Central memory CD8-positive, alpha-beta T cell (primary cell): ENCODE results near the gene RNF121.
A peak's percentile ranks its signal among the peaks of the same experiment; 100 is the strongest.
"Not testable (repeated sequence)": the region's sequence is repeated elsewhere in the genome, so short reads cannot be mapped to it uniquely, and the experiment has no call there.

Experiments
- ATAC-seq: fragments of 150-1000 bp; cut with Tn5 transposase; replicated peaks from 2 replicates; pipeline ENCODE4 v1.10.0; 2022; ENCODE audit warnings: mild to moderate bottlenecking, moderate FRiP score, moderate number of reproducible peaks; ENCODE audit not compliant: poor library complexity, severe bottlenecking; ENCODE audit errors: extremely low read depth
- DNase-seq, 2 donors: peaks; one replicate each; pipeline ENCODE4 v3.0.0; 2021; ENCODE audit warnings: low spot score in 2 of 2
- H3K27ac Mint-ChIP-seq: one replicate; pipeline ENCODE4 v1.8.0; 2022; ENCODE audit warnings: low read depth, mild to moderate bottlenecking, moderate library complexity, mixed read lengths
- H3K27me3 Mint-ChIP-seq: one replicate; pipeline ENCODE4 v1.8.0; 2022; ENCODE audit warnings: mixed read lengths
- H3K36me3 Mint-ChIP-seq: one replicate; pipeline ENCODE4 v1.8.0; 2022; ENCODE audit warnings: mild to moderate bottlenecking, moderate library complexity, mixed read lengths; ENCODE audit not compliant: insufficient read depth
- H3K4me1 Mint-ChIP-seq: one replicate; pipeline ENCODE4 v1.8.0; 2022; ENCODE audit warnings: mixed read lengths
- H3K4me3 Mint-ChIP-seq: one replicate; pipeline ENCODE4 v1.8.0; 2022; ENCODE audit warnings: mild to moderate bottlenecking, moderate library complexity, mixed read lengths
- H3K9me3 Mint-ChIP-seq: one replicate; pipeline ENCODE4 v1.8.0; 2022; ENCODE audit warnings: mixed read lengths

RNF121 gene

GRCh38 chr11:71928737-71929443 is at the start of gene RNF121:
RNF121 (plus strand) TSS chr11:71929046; CDS start chr11:71929062, 16 bp downstream.
- H3K4me3 Mint-ChIP-seq, result peak within 1 kb of the TSS; percentile 91
- peaks cover 54% of the 10 kb centered on the region for H3K4me1 Mint-ChIP-seq
- ATAC-seq (peak; percentile 85), DNase-seq (peak; percentile 95 to 96)
- H3K9me3 Mint-ChIP-seq, result no peaks in the 10 kb centered on the region
- H3K27ac Mint-ChIP-seq, result peak within 1 kb of the TSS; percentile 95
- H3K27me3 Mint-ChIP-seq, result no peaks in the 10 kb centered on the region
- peaks cover 20% of the 10 kb centered on the region for H3K36me3 Mint-ChIP-seq

- not testable (repeated sequence) for ATAC-seq, H3K27ac Mint-ChIP-seq, H3K4me1 Mint-ChIP-seq, H3K27me3 Mint-ChIP-seq, H3K36me3 Mint-ChIP-seq, DNase-seq, H3K4me3 Mint-ChIP-seq, H3K9me3 Mint-ChIP-seq
Measured at GRCh38 chr11:71885806-71886205, 43.0 kb upstream of the RNF121 start.

DNA sequence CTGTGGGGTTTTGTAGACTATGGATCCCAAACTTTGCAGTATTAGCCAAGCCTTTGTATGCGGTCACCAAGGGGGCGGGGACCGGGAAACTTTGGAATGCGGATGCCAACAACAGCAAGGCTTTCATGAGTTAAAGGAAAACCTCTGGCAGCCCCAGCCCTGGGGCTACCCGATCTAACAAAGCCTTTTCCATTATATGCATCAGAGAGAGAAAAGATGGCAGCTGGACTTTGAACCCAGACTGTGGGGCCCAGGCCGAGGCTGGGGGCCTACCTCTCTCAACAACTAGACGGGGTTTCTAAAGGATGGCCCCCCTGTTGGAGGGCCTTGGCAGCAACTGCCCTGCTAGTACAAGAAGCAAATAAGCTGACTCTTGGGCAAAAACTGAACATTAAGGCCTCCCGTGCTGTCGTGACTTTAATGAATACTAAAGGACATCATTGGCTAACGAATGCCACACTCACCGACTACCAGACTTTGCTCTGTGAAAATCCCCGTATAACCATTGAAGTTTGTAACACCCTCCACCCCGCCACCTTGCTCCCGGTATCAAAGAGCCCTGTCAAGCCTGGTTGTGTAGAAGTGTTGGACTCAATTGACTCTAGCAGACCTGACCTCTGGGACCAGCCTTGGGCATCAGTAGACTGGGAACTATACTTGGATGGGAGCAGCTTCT is 40.4 kb upstream of the RNF121 start:
- H3K27ac Mint-ChIP-seq, H3K4me3 Mint-ChIP-seq, H3K36me3 Mint-ChIP-seq, H3K9me3 Mint-ChIP-seq, H3K4me1 Mint-ChIP-seq, DNase-seq, H3K27me3 Mint-ChIP-seq, ATAC-seq: not testable (repeated sequence)

DNA sequence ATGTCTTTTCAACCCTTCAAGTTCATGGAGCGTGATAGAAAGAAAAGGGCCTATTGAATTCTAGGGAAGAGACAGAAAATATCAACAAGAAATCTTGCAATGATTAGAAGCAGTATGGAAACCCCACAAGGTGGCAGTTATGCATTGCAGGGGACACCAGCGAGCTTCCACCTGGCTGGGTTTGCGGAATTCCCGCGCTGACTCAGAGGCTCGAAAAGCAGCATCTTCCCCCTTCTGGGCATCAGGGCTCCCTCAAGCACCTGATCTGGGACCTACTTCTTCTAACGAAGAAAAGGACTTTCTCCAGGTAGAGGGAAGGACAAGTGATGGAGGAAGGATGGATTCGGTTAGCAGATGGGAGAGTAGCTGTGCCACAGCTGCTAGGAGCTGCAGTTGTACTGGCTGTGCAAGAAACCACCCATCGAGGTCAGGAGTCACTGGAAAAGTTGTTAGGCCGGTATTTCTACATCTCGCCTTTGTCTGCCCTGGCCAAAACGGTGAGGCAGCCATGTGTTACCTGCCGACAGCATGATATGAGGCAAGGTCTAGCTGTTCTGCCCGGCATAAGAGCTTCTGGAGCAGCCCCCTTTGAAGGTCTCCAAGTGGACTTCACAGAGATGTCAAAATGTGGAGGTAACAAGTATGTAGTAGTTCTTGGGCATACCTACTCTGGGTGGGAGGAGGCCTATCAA is 39.5 kb upstream of the RNF121 start:
- H3K27ac Mint-ChIP-seq, H3K36me3 Mint-ChIP-seq, H3K9me3 Mint-ChIP-seq, H3K4me3 Mint-ChIP-seq, H3K27me3 Mint-ChIP-seq, H3K4me1 Mint-ChIP-seq, ATAC-seq, DNase-seq: not testable (repeated sequence)

DNA sequence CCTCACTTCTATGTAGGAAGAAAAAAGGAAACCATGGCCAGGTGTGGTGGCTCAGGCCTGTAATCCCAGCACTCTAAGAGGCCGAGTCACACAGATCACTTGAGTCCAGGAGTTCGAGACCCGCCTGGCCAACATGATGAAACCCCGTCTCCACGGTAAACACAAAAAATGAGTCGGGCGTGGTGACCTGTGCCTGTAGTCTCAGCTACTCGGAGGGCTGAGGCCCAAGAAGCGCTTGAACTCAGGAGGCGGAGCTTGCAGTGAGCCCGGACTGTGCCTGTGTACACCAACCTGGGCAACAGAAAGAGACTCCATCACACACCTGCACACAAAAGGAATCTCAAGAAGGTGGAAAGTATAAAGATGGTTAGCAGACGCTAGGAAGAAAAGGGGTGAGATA is 32.9 kb upstream of the RNF121 start:
- no peaks in the 10 kb centered on the region for H3K9me3 Mint-ChIP-seq

DNA sequence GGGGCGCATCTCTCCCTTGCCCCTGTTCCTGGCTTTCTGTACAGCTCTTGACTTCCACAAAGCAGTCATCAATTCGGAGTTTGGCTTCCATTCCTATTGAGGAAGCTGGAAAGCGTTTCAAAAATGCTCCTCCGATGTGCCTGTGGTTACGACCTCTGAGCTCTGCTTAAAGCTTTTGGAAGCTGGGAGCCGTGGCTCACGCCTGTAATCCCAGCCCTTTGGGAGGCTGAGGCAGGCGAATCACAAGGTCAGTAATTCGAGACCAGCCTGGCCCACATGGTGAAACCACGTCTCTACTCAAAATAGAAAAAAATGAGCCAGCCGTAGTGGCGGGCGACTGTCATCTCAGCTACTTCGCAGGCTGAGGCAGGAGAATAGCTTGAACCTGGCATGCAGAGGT is 27.7 kb upstream of the RNF121 start:
- H3K9me3 Mint-ChIP-seq, H3K27ac Mint-ChIP-seq, H3K4me1 Mint-ChIP-seq, H3K27me3 Mint-ChIP-seq, DNase-seq, H3K4me3 Mint-ChIP-seq, ATAC-seq, H3K36me3 Mint-ChIP-seq: not testable (repeated sequence)

More for the DNA sequence above, 32.9 kb upstream of the RNF121 start:
- Mint-ChIP-seq H3K36me3 (peaks cover 5% of the 10 kb centered on the region), H3K27ac (no peak overlapping the region), H3K4me1 (no peaks in the 10 kb centered on the region), H3K27me3 (no peaks in the 10 kb centered on the region), H3K4me3 (no peak overlapping the region)
- DNase-seq (no peak), ATAC-seq (no peak)

- no peak for DNase-seq
- ATAC-seq, result no peak
- no peak overlapping the region for H3K27ac Mint-ChIP-seq
- peaks cover 4% of the 10 kb centered on the region for H3K36me3 Mint-ChIP-seq
- H3K4me1 Mint-ChIP-seq, result no peaks in the 10 kb centered on the region
- no peaks in the 10 kb centered on the region for H3K9me3 Mint-ChIP-seq
- no peak overlapping the region for H3K4me3 Mint-ChIP-seq
- H3K27me3 Mint-ChIP-seq, result no peaks in the 10 kb centered on the region
Measured at GRCh38 chr11:71908218-71908617, 20.6 kb upstream of the RNF121 start.

DNA sequence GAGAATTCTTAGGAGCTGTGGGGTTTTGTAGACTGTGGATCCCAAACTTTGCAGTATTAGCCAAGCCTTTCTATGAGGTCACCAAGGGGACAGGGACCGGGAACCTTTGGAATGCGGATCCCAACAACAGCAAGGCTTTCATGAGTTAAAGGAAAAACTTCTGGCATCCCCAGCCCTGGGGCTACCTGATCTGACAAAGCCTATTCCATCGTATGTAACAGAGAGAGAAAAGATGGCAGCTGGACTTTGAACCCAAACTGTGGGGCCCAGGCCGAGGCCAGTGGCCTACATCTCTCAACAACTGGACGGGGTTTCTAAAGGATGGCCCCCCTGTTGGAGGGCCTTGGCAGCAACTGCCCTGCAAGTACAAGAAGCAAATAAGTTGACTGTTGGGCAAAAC is 18.1 kb upstream of the RNF121 start:
- not testable (repeated sequence) for H3K4me1 Mint-ChIP-seq, H3K4me3 Mint-ChIP-seq, DNase-seq, H3K27me3 Mint-ChIP-seq, H3K27ac Mint-ChIP-seq, ATAC-seq, H3K9me3 Mint-ChIP-seq
- H3K36me3 Mint-ChIP-seq, result peaks cover 21% of the 10 kb centered on the region

GRCh38 chr11:71911321-71911985 is 17.4 kb upstream of the RNF121 start:
- H3K4me3 Mint-ChIP-seq, H3K27me3 Mint-ChIP-seq, H3K9me3 Mint-ChIP-seq, H3K4me1 Mint-ChIP-seq, H3K27ac Mint-ChIP-seq, DNase-seq, ATAC-seq: not testable (repeated sequence)
- peaks cover 26% of the 10 kb centered on the region for H3K36me3 Mint-ChIP-seq

DNA sequence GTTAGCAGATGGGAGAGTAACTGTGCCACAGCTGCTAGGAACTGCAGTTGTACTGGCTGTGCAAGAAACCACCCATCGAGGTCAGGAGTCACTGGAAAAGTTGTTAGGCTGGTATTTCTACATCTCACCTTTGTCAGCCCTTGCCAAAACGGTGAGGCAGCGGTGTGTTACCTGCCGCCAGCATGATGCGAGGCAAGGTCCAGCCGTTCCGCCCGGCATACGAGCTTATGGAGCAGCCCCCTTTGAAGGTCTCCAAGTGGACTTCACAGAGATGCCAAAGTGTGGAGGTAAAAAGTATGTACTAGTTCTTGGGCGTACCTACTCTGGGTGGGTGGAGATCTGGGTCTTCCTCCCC is 16.9 kb upstream of the RNF121 start:
- not testable (repeated sequence) for ATAC-seq, H3K4me3 Mint-ChIP-seq, H3K9me3 Mint-ChIP-seq, H3K4me1 Mint-ChIP-seq, DNase-seq, H3K27me3 Mint-ChIP-seq, H3K27ac Mint-ChIP-seq
- H3K36me3 Mint-ChIP-seq, result peaks cover 29% of the 10 kb centered on the region

GRCh38 chr11:71913756-71914526 is 14.9 kb upstream of the RNF121 start:
- Mint-ChIP-seq H3K4me3 (no peak overlapping the region), H3K27ac (no peak overlapping the region), H3K9me3 (no peaks in the 10 kb centered on the region), H3K4me1 (no peaks in the 10 kb centered on the region), H3K36me3 (peaks cover 32% of the 10 kb centered on the region), H3K27me3 (no peaks in the 10 kb centered on the region)
- DNase-seq (no peak), ATAC-seq (no peak)

- Mint-ChIP-seq H3K4me3 (no peak overlapping the region), H3K9me3 (no peaks in the 10 kb centered on the region), H3K27me3 (no peaks in the 10 kb centered on the region), H3K36me3 (peaks cover 32% of the 10 kb centered on the region), H3K27ac (no peak overlapping the region), H3K4me1 (no peaks in the 10 kb centered on the region)
- no peak for ATAC-seq
- no peak for DNase-seq
Measured at GRCh38 chr11:71914617-71915189, 14.1 kb upstream of the RNF121 start.
